ENCODE measurements around the gene SEC22A.

The SEC22A gene

DNA sequence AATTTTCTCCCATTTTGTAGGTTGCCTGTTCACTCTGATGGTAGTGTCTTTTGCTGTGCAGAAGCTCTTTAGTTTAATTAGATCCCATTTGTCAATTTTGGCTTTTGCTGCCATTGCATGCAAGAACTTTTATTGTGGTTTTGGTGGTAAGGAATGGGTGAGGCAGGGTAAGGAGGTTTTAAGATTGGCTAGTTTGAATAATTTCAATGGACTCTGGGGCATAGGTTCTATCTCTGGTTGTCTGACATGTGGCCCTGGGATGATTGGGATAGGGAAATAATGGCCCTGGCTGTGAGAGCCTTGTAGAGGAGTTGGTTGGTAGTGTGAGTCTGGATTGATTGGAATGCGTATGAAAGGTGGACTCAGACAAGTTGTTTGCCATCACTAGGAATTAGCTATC is 38.0 kb downstream of the SEC22A start:
- no peak for DNase-seq (ENCODE audit: low read depth)

DNA sequence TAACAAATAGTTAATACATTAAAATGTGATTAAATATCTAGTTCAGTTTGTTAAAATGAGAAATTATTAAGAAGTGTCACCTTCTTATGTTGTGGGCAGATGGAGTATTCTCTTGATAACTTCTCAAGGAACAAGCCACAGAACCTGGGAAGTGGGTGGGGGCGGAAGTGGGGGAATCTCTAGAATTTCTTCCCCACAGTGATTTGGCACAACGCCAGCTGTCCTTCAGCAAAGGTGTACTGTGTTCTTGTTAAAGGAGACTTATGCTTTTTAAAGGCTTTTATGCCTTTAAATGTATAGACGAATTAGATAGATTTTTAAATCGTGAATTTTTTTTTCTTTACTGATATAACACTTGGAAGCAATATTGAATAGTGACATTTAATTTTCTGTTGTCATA is 42.4 kb downstream of the SEC22A start:
- TF ChIP-seq, protein P1, sequence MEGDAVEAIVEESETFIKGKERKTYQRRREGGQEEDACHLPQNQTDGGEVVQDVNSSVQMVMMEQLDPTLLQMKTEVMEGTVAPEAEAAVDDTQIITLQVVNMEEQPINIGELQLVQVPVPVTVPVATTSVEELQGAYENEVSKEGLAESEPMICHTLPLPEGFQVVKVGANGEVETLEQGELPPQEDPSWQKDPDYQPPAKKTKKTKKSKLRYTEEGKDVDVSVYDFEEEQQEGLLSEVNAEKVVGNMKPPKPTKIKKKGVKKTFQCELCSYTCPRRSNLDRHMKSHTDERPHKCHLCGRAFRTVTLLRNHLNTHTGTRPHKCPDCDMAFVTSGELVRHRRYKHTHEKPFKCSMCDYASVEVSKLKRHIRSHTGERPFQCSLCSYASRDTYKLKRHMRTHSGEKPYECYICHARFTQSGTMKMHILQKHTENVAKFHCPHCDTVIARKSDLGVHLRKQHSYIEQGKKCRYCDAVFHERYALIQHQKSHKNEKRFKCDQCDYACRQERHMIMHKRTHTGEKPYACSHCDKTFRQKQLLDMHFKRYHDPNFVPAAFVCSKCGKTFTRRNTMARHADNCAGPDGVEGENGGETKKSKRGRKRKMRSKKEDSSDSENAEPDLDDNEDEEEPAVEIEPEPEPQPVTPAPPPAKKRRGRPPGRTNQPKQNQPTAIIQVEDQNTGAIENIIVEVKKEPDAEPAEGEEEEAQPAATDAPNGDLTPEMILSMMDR (conservative IDR thresholded peaks at IDR 0.05; ENCODE audit: low read depth, low read length): no peak
- H3K4me3 ChIP-seq (ENCODE audit: low read depth, low read length): no peak overlapping the region
- no peak for DNase-seq (ENCODE audit: low read depth)

More for the DNA sequence above, 38.0 kb downstream of the SEC22A start:
- TF ChIP-seq, protein P1 (conservative IDR thresholded peaks at IDR 0.05; ENCODE audit: low read depth, low read length): no peak
- no peak overlapping the region for H3K4me3 ChIP-seq (ENCODE audit: low read depth, low read length)

DNA sequence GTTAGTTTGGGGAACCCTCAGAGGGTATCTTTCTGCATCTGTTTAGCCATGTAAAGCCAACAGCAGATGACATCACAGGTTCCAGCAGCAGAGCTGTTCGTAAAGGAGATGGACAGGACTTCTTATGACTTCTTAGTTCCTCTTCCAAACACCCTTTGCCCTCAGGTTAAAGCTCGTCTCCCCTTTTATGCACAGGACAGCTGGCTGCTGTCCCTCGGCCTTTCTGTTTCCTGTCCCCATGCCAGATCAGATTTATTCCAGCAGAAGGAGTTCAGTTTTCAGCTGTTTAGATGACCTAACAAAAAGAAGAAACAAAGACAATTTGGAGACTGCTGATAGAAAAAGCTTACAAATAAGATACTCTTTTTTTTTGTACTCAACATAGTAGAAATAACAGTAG is 45.1 kb downstream of the SEC22A start:
- H3K4me3 ChIP-seq (ENCODE audit: low read depth, low read length): no peak overlapping the region
- no peak for DNase-seq (ENCODE audit: low read depth)
- TF ChIP-seq, protein P1 (conservative IDR thresholded peaks at IDR 0.05; ENCODE audit: low read depth, low read length): no peak

DNA sequence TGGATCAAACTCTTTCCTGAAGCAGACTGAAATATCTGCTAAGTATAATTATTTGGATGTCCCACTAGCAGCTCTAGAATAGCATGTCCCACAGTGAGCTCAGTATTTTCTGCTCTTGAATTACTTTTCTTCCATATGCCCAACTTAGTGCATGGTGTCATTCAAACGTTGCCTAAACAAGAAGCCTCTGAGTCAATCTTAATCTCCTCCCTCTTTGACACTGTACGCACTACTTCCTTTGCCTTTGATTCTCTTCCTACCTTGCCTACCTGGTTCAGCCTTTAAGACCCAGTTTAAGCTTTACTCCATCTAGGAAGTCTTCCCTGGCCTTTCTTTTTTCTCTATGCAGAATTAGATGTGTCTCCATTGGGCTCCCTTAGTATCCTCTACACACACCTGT is 54.5 kb downstream of the SEC22A start:
- TF ChIP-seq, protein P1 (conservative IDR thresholded peaks at IDR 0.05; ENCODE audit: low read depth, low read length): no peak
- DNase-seq (ENCODE audit: low read depth): no peak
- no peak overlapping the region for H3K4me3 ChIP-seq (ENCODE audit: low read depth, low read length)

DNA sequence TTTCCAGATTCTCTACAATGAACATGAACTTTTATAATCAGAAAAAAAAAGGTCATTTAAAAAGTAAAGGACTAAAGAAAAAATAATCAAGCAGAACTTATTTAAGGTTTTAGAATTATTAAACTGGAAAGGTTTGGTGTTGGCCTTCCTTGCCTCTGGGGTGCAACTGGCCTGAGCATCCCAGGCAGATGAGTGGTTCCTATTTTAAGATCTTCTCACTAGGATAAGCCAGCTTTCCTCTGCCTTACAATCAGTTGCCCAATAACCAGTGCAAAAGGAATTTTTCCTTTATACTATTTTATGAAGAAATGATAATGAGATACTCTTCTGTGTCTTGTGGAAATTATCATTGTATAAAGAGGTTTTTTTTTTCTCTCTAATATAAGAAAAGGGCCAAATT is 56.6 kb downstream of the SEC22A start:
- TF ChIP-seq, protein P1 (conservative IDR thresholded peaks at IDR 0.05; ENCODE audit: low read depth, low read length): no peak
- H3K4me3 ChIP-seq (ENCODE audit: low read depth, low read length): no peak overlapping the region
- DNase-seq (ENCODE audit: low read depth): no peak

DNA sequence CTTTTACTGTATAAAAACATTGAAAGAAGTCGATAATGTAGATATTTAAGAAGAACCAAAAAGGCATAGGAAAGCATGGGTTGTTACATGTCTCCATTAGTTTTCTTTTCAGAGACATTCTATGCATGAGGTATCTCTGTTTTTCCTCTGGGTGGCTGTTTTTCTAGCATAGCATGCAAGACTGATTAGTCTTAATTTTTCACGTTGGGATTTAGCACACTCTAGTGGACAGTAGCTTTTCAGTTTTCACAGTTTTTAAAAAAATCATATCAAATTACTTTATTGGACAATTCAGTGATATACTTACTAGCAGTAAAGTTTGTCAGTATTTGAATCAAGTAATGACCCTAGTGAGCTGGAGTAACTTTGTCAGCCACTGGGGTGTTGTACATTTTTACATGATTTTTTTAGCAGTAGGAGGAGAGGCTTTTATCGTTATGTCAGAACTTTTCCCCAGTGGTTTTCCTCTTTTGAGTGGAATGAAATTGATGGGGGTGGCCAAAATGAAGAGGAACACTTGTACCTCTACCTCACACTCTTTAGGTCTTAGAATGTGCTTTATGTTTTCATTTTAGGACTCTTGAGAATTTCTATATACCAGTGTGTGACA is 57.2 kb downstream of the SEC22A start:
- H3K4me3 ChIP-seq (ENCODE audit: low read depth, low read length): no peak overlapping the region
- TF ChIP-seq, protein P1 (conservative IDR thresholded peaks at IDR 0.05; ENCODE audit: low read depth, low read length): peak; percentile 62
- DNase-seq (ENCODE audit: low read depth): peak; percentile 86

DNA sequence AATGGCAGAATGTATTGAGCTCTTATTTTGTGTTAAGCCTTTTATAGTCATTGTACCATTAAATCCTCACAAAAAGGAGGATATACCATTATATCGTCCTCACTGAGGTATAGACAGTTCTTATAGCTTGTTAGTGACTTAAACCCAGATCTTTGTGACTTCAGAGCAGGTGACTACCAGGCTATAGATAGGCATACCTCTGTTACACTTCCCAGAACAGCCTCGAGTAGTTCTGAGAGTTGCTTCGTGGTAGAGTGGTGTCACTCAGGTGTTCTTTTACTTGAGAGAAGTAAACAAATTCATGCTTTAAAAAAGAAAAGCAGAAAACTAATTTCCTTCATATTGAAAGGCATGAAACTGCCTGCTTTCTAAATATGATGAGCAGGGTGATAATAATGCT is 59.9 kb downstream of the SEC22A start:
- no peak for DNase-seq (ENCODE audit: low read depth)
- TF ChIP-seq, protein P1 (conservative IDR thresholded peaks at IDR 0.05; ENCODE audit: low read depth, low read length): no peak
- H3K4me3 ChIP-seq (ENCODE audit: low read depth, low read length): no peak overlapping the region

All from choroid plexus epithelial cell (primary cell).